Astrocyte of the spinal cord (primary cell): ENCODE measurements around the gene METRN.

Experiments
- DNase-seq: peaks from one replicate; pipeline ENCODE4 v3.0.0; 2011; ENCODE audit warnings: low read depth, low spot score
- H3K4me3 ChIP-seq: 2 replicates; pipeline ENCODE4 v1.5.1; 2011; ENCODE audit warnings: low read depth, mild to moderate bottlenecking, low read length, moderate library complexity
- CTCF ChIP-seq: IDR thresholded peaks from 2 replicates; pipeline ENCODE4 v1.5.1; 2012; ENCODE audit warnings: low read depth, mild to moderate bottlenecking, low read length, inconsistent platforms
- in situ Hi-C: cut with HindIII; loops from 2 replicates; pipeline ENCODE4 v1.10.0; 2017; ENCODE audit warnings: low sequenced_read_pairs

Gene METRN

GRCh38 chr16:693766-694165 lies 21.2 kb upstream of the METRN start:
- no peak overlapping the region for H3K4me3 ChIP-seq
- no peak for DNase-seq
- no peak for TF ChIP-seq CTCF
- in situ Hi-C loops: no loop called here

GRCh38 chr16:694187-694862 lies 20.6 kb upstream of the METRN start:
- no peak for TF ChIP-seq CTCF
- no peak overlapping the region for H3K4me3 ChIP-seq
- in situ Hi-C loops: no loop called here
- no peak for DNase-seq

GRCh38 chr16:694863-695354 lies 20.0 kb upstream of the METRN start:
- H3K4me3 ChIP-seq: no peak overlapping the region
- in situ Hi-C loops: no loop called here
- no peak for TF ChIP-seq CTCF
- DNase-seq: no peak

- no peak overlapping the region for H3K4me3 ChIP-seq
- no peak for TF ChIP-seq CTCF
- DNase-seq: no peak
- in situ Hi-C loops: no loop called here
These were observed 19.4 kb upstream of the METRN start for GRCh38 chr16:695355-696089.

- H3K4me3 ChIP-seq: no peak overlapping the region
- in situ Hi-C loops: no loop called here
- TF ChIP-seq CTCF: no peak
- no peak for DNase-seq
These were observed 15.8 kb upstream of the METRN start for GRCh38 chr16:698911-699671.

GRCh38 chr16:700684-701584 lies 14.0 kb upstream of the METRN start:
- H3K4me3 ChIP-seq: no peak overlapping the region
- in situ Hi-C loops: no loop called here
- TF ChIP-seq CTCF: no peak
- DNase-seq: no peak
